Fibroblast of skin of scalp (primary cell): ENCODE results near the gene MYO10. TPM values are rescaled to one million over a fixed set of nuclear protein-coding genes. Genes with fewer than 3 reads are reported as not detected.
A peak's percentile ranks its signal among the peaks of the same experiment; 100 is the strongest.
"Not testable (repeated sequence)": the region's sequence is repeated elsewhere in the genome, so short reads cannot be mapped to it uniquely, and the experiment has no call there.

Experiments
- DNase-seq: peaks from one replicate; pipeline ENCODE4 v3.0.0-alpha.2; 2013
- polyA plus RNA-seq, 2 experiments: library from polyadenylated mRNA; unstranded; fragments of 120-200 nt; gene quantifications; one replicate each; pipeline ENCODE4 v1.2.1, GENCODE V29; 2013; ENCODE audit not compliant: insufficient read length in 2 of 2

The MYO10 gene
- polyA plus RNA-seq (2013, experiment 1 of 2; ENCODE audit: insufficient read length): 22.9 TPM
- polyA plus RNA-seq (2013, experiment 2 of 2; ENCODE audit: insufficient read length): 22.7 TPM

DNA sequence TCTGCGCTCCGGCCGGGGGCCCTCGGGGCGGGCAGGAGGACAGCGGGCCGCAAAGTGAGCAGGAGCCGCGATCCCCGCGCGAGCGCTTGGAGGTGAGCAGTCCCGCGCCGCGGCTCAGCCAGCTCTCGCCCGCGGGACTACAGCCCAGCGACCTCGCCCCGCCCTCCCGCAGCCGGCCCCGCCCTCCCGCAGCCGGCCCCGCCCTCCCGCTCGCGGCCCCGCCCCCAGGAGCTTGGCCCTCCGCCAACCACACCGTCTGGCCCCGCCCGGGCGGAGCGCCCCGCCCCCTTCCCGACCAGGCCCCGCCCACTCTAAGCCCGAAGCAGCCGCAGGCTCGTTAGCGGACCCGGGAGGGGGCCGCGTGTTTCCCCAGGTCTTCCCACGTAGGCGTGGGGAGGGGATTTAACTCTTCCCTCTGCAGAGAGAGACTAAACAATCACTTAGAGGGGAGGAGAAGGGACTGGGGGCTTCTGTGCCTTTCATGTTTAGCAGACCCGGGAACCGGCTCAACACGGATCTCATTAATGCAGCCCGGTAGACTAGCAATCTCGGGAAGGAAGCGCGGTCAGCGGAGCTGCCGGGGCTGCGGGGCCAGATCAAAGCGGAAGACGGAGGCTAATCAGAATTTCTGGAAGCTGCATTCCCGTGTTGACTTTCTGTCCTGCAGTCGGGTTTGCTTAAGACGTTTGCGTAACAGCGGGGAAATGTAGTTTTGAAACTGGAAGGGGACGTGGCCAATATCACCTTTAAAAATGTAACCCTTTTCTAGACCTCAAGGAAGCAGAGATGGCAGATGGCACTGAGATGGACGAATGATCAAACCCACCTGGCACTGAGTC is at the start of gene MYO10:
Gene MYO10 (minus strand): TSS at position 139 of the 839 bp plus-strand sequence. CDS start 480 bp downstream, outside the sequence.
- peak; percentile 85 for DNase-seq

- not testable (repeated sequence) for DNase-seq
These were observed 49.2 kb upstream of the MYO10 start for GRCh38 chr5:16985304-16985703.

DNA sequence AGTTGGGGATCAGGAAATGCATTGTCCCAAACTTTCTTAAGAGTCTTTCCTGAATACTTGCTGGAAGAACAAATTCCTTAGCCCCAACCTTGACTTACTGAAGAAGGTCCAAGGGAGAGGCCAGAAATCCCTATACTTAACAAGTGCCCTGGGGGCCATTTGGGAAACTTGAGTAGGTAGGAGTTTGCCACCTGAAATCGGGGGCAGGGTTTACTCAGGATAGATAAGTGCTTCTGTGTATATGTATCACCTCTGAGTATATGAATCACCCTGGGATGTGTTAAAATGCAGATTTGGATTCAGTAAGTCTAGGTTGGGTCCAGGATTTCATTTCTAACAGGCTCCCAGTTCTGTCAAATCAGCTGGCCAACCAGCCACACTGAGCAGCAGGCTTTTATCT is 47.9 kb upstream of the MYO10 start:
- no peak for DNase-seq

- DNase-seq: no peak
These were observed 47.0 kb upstream of the MYO10 start for GRCh38 chr5:16983022-16983639.

DNA sequence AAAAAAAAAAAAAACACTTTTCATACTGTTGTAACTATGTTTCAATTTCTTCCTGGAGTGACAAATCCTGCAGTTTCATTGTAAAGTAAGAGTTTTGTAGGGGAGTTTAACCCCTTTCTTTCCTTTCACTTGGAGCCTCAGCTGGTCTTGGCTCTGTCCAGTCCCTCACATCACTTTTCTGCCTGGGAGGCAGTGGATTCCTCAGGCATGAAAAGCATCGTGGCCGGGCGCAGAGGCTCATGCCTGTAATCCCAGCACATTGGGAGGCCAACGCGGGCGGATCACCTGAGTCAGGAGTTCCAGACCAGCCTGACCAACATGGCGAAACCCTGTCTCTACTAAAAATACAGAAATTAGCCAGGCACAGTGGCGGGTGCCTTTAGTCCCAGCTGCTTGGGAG is 45.6 kb upstream of the MYO10 start:
- no peak for DNase-seq

GRCh38 chr5:16980983-16981382 is 44.9 kb upstream of the MYO10 start:
- peak; percentile 30 for DNase-seq

- DNase-seq: no peak
These were observed 42.2 kb upstream of the MYO10 start for GRCh38 chr5:16978296-16978695.

DNA sequence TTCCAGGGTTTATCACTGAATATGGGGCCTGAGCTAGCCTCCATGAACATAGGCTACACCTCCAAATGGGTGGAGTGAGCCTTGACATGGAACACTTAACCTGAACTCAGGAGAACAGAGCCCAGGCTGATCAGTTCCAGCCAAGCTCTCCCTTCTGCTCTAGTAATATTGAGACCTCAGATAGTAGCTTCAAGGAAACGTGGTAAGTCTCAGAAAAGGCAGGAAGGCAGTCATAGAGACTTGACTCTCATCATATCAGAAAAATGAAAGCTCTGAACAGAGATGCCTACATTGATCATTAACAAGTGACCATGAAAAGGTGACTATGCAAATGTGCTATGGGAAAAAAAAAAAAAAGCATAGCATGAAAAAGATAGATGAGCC is 40.5 kb upstream of the MYO10 start:
- DNase-seq: no peak

DNA sequence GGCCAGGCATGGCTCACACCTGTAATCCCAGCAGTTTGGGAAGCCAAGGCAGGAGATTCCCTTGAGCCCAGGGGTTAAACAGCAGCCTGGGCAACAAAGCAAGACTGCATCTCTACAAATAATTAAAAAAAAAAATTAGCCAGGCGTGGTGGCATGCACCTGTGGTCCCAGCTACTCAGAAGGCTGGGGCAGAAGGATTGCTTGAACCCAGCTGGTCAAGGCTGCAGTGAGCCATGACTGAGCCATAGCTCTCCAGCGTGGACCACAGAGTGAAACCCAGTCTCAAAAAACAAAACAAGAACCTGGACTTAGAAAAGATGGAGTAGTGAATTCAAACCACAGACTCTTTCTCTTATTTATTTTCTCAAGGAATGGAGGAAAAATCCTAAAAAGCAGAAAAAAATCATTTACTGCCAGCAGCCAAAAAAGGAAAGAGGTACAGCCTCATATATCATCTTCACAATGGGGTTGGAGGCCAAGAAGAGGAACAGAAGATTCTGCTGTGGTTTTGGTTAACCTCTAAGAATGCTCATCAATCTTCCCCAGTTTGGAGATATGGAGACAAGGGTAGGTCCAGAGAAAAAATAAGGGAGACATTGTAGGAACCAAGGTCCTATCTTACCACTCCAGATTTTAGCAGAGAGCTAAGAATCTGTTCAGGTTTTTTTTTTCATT is 40.0 kb upstream of the MYO10 start:
- peak; percentile 69 for DNase-seq

- DNase-seq: no peak
These were observed 38.9 kb upstream of the MYO10 start for GRCh38 chr5:16974981-16975380.

GRCh38 chr5:16970826-16971225 is 34.7 kb upstream of the MYO10 start:
- DNase-seq: no peak

GRCh38 chr5:16970260-16970659 is 34.2 kb upstream of the MYO10 start:
- no peak for DNase-seq

DNA sequence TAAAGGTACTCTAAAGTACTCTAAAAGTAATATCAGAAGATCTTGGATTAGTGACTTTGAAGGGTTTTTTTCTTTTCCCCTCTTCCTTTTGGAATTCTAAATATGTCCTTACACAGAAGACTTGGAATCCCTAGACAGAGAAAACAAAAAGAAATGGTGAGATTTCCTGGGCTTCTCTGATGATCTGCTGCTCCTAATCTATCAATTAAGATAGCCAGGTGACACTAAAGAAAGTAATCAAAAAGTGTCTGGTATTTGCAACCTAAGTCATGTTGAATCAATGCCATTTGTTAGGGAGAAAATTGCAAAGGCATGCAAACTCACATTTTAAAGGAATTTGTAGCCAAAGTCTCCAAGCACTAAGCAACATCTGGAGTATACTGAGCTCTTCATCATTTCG is 29.5 kb upstream of the MYO10 start:
- DNase-seq: peak; percentile 7

DNA sequence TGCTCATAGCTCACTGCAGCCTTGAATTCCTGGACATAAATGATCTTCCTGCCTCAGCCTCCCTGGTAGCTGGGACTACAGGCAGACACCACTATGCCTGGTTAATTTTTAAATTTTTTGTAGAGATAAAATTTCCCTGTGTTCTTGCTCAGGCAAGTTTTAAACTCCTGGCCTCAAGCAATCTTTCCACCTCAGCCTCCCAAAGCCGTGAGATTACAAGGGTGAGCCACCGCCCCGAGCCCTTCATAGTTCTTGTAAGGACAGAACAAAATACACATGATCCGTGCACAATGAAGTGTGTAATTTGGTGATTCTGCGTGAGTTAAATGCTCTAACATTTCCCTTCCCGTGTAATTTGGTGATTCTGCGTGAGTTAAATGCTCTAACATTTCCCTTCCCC is 27.7 kb upstream of the MYO10 start:
- no peak for DNase-seq

DNA sequence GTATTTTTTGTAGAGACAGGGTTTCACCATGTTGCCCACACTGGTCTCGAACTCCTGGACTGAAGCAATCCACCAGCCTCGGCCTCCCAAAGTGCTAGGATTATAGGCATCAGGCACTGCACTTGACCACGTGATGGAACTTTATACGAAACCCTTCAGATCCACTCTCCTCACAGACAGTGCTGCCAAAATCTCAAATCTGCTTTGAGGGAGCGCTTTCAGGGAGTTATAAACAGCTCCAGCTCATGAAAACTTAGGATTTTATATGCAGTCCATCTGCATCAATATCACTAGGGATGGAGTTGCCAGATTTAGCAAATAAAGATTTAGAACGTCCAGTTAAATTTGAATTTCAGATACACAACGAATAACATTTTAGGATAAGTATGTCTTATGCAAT is 25.0 kb upstream of the MYO10 start:
- DNase-seq: no peak

DNA sequence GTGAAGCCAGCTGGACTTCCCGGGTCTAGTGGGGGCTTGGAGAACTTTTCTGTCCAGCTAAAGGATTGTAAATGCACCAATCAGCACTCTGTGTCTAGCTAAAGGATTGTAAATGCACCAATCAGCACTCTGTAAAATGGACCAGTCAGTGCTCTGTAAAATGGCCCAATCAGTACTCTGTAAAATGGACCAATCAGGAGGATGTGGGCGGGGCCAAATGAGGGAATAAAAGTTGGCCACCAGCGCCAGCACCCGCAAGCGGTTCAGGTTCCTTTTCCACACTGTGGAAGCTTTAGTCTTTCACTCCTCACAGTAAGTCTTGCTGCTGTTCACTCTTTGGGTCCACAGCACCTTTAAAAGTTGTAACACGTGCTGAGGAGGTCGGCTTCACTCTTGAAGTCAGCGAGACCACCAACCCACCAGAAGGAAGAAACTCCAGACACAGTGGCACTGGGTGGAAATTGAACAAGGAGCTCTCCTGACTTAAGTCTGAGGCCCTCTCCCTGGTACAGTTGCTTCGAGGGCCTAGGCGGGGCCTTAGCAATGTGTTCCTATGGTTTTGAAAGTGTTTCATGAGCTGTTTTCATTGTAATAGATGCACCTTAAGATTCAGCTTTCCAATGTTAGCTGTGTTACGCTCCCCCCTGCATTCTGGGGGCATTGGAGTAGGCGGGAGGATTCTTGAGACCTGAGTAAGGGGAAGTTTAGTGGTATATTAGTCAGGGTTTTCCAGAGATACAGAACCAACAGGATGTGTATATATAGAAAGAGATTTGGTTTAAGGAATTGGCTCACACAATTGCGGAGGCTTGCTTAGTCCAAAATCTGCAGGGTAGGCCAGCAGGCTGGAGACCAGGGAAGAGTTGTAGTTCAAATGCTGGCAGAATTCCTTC is 21.5 kb upstream of the MYO10 start:
- peak; percentile 94 for DNase-seq

GRCh38 chr5:16953729-16954128 is 17.6 kb upstream of the MYO10 start:
- DNase-seq: no peak

- no peak for DNase-seq
These were observed 17.0 kb upstream of the MYO10 start for GRCh38 chr5:16952968-16953671.

- no peak for DNase-seq
These were observed 10.6 kb upstream of the MYO10 start for GRCh38 chr5:16946725-16947124.

DNA sequence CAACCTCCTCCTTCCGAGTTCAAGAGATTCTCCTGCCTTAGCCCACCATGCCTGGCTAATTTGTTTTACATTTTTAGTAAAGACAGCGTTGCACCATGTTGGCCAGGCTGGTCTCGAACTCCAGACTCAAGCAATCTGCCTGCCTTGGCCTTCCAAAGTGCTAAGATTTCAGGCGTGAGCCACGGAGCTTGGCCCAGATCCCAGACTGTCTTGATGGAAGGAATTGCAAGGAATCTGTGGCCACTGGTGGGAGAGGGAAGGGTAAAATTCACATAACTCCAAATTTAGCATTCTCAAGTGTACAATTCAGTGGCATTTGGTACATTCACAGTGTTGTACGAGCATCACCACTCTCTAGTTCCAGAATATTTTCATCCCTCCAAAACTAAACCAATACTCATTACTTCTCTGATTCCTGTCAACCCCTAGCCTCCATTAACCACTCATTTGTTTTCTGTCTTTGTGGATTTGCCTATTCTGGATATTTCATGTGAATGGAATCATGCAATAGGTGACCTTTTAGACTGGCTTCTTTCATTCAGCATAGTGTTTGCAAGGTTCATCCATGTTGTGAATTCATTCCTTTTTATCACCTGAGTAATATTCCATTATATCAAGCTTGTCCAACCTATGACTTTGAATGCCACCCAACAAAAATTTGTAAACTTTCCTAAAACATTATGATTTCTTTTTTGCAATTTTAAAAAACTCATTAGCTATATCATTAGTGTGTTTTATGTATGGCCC is 8.9 kb upstream of the MYO10 start:
- peak; percentile 26 for DNase-seq
